ENCODE results near the gene KISS1R.

Gene KISS1R

DNA sequence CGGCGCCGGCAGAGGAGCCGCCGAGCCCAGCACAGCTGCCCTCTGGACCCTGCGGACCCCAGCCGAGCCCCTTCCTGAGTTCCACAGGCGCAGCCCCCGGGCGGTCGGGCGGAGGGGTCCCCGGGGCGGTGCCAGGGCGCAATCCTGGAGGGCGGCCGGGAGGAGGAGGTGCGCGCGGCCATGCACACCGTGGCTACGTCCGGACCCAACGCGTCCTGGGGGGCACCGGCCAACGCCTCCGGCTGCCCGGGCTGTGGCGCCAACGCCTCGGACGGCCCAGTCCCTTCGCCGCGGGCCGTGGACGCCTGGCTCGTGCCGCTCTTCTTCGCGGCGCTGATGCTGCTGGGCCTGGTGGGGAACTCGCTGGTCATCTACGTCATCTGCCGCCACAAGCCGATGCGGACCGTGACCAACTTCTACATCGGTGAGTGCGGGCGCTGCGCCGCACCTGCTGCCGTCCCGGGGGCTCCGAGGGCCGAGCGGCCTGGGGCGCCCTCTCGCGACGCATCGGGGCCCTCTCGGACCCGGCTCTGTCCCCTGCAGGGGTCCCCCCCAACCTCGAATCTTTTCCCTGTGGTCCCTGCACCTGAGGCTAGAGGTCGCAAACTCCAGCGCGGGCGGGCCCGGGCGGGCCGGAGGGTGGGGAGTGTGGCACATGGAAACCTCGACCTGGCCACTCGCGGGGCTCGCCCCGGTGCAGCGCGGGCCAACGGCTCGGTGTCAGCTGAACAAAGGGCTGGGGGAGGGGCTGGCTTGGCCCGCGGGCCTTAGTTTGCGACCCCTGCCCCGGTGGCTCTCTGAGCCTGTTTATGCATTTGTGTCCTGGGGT lies at the start of gene KISS1R:
TSS of gene KISS1R (plus strand) at position 11 of the 829 bp plus-strand sequence. CDS start at position 181, 170 bp downstream.
- H3K27me3 Mint-ChIP-seq, result peaks cover 0 to 29% of the 10 kb centered on the region in 2 donors
- DNase-seq (peak; percentile 58), ATAC-seq (replicated peaks) (peak; percentile 17 to 31)
- H3K4me1 Mint-ChIP-seq, result peaks cover 15 to 35% of the 10 kb centered on the region in 2 donors
- peak within 1 kb of the TSS; percentile 56 to 78 for H3K4me3 Mint-ChIP-seq
- H3K36me3 Mint-ChIP-seq, result no peaks in the 10 kb centered on the region
- no peaks in the 10 kb centered on the region for H3K9me3 Mint-ChIP-seq
- peak within 1 kb of the TSS; percentile 37 for H3K27ac Mint-ChIP-seq

DNA sequence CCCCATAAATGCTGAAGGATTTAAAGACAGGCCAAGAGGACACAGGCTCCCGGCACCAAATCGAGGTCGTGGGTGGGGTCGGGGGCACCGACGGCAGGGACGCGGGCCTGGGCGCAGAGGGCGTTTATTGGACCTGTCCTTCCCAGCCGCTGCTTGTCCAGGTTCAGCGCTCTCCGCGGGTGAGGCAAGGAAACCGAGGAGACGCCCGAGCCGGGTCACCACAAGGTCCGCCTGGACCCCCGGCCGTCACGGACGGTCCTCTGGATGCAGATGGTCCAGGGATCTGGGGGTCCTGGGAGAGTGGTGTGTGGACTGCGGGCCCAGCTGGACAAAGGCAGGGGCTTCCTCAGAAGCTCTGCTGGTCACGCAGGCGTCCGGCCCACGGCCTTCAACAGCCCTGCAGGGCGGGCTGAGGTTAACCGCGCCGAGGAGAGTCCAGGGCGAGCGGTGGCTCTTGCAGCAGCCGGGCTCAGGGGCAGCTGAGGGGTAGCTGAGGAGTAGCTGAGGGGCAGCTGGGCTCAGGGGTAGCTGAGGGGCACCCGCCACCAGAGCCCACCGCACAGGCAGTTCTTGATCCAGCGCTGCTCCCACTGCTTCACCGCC lies 49.2 kb upstream of the KISS1R start:
- H3K27ac Mint-ChIP-seq, result peak overlapping the region; percentile 60

DNA sequence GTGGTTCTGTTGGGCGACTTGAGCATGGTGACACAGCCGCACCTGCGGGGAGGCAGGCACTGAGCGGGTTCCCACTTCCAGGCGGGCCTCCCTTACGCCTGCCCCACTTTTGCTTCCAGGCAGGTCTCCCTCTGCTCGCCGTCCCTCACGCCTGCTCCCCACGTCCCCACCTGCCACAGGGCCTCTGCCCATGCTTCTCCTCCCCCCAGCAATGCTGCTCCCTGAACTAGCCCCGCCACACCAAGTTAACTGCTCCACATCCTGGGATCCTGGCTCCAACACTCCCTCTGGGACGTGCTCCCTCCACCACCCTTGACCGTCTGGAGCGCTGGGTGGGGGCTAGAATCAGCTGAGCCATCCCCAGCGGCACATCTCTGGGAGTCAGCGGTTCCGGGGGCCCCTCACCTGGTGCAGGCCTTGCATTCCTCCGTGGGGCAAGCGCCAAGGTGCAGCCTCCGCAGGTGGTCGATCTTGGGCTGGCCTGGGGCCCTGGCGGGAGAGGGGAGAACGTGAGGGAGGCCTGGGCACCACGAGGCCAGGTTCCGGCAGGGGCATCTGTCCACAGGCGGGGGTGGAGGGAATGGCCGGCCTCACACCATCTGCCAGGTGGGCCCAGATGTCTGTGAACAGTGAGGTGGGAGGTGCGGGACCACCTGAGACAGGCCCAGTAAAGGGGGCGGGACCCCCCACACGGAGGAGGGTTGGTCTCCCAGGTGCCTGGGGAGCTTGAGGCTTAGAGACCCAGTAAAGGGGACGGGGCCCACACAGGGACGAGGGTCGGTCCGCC lies 48.5 kb upstream of the KISS1R start:
- no peak for DNase-seq
- Mint-ChIP-seq H3K36me3 (peaks cover 40 to 41% of the 10 kb centered on the region in 2 donors), H3K9me3 (peaks cover 0 to 1% of the 10 kb centered on the region in 2 donors), H3K4me3 (no peak overlapping the region), H3K27me3 (no peaks in the 10 kb centered on the region), H3K27ac (no peak overlapping the region), H3K4me1 (peaks cover 14 to 22% of the 10 kb centered on the region in 2 donors)
- no peak for ATAC-seq (replicated peaks)

More for the DNA sequence above, 49.2 kb upstream of the KISS1R start:
- Mint-ChIP-seq H3K27me3 (peaks cover 0 to under 1% of the 10 kb centered on the region in 2 donors), H3K36me3 (peaks cover 40 to 41% of the 10 kb centered on the region in 2 donors), H3K4me3 (no peak overlapping the region), H3K4me1 (peaks cover 16 to 28% of the 10 kb centered on the region in 2 donors), H3K9me3 (peaks cover 0 to 1% of the 10 kb centered on the region in 2 donors)
- ATAC-seq (replicated peaks) (no peak), DNase-seq (no peak)

DNA sequence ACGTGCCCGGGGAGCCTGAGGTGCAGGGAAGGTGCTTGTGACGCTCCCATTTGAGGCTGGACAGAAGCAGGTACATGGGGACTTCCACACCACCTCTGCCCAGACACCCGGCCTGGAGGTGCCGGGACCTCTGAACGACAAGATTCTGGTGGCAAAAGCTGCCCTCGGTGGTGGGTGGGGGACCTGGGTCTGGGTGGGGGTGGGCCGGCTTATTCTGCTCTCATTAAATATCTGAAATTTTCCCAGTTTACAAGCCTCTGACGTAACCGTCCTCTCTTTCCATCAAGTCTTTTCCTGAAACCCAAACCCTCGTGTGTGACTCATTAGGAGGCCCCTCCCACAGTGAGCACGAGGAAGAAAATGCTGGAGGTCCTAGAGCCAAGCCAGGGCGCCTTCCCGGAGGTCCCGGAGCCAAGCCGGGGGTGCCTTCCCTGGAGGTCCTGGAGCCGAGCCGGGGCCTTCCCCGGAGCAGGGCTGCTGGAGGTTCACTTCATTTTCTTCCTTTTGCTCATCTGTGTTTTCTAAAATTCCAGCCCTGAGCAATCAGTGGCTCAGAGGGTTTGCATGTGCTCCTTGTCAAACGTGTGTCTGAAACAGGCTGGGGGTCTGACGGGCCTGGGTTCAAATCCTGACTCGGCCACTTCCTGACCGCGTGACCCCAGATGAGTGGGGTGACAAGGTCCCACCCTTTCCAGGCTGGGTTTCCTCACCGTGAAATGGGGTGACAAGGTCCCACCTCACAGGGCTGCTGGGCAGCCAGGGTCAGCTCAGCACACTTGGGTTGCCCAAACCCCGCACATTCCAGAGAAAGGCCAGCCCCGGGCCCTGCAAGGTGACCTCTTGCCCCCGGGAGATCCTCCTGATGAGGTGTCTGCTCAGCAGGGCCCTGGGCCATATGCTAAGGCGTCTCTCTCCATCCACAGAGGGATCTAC lies 47.6 kb upstream of the KISS1R start:
- Mint-ChIP-seq H3K36me3 (peaks cover 45% of the 10 kb centered on the region in 2 donors), H3K4me1 (peaks cover 10 to 16% of the 10 kb centered on the region in 2 donors), H3K27ac (peak overlapping the region; percentile 85)

DNA sequence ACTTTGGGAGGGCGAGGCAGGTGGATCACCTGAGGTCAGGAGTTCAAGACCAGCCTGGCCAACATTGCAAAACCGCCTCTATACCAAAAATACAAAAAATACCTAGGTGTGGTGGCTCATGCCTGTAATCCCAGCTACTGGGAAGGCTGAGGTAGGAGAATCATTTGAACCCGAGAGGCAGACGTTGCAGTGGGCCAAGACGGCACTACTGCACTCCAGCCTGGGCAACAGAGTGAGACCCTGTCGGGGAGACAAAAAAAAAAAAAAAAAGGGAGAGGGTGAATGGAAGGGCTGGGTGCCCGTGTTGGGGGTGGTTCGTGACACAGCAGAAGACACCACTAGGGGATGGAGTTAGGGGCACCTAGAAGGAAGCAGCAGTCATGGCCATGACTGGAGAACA lies 46.8 kb upstream of the KISS1R start:
- Mint-ChIP-seq H3K36me3 (peaks cover 45% of the 10 kb centered on the region in 2 donors), H3K4me3 (no peak overlapping the region), H3K4me1 (peaks cover 10 to 16% of the 10 kb centered on the region in 2 donors), H3K27ac (no peak overlapping the region), H3K27me3 (no peaks in the 10 kb centered on the region), H3K9me3 (peaks cover 0 to 1% of the 10 kb centered on the region in 2 donors)
- DNase-seq (no peak), ATAC-seq (replicated peaks) (no peak)

More for the DNA sequence above, 47.6 kb upstream of the KISS1R start:
- no peak for ATAC-seq (replicated peaks)
- no peaks in the 10 kb centered on the region for H3K27me3 Mint-ChIP-seq
- no peak overlapping the region for H3K4me3 Mint-ChIP-seq
- DNase-seq, result no peak
- peaks cover 0 to 1% of the 10 kb centered on the region in 2 donors for H3K9me3 Mint-ChIP-seq

GRCh38 chr19:870963-871401 lies 46.2 kb upstream of the KISS1R start:
- H3K27me3 Mint-ChIP-seq, result no peaks in the 10 kb centered on the region
- H3K4me3 Mint-ChIP-seq, result no peak overlapping the region
- no peak for DNase-seq
- H3K27ac Mint-ChIP-seq, result no peak overlapping the region
- ATAC-seq (replicated peaks), result no peak
- H3K4me1 Mint-ChIP-seq, result peaks cover 10 to 16% of the 10 kb centered on the region in 2 donors
- peaks cover 46 to 49% of the 10 kb centered on the region in 2 donors for H3K36me3 Mint-ChIP-seq
- H3K9me3 Mint-ChIP-seq, result peaks cover 0 to 1% of the 10 kb centered on the region in 2 donors

GRCh38 chr19:871446-872265 lies 45.5 kb upstream of the KISS1R start:
- H3K9me3 Mint-ChIP-seq, result peaks cover 0 to 1% of the 10 kb centered on the region in 2 donors
- peak overlapping the region; percentile 47 for H3K27ac Mint-ChIP-seq
- DNase-seq, result no peak
- H3K27me3 Mint-ChIP-seq, result no peaks in the 10 kb centered on the region
- no peak for ATAC-seq (replicated peaks)
- H3K36me3 Mint-ChIP-seq, result peaks cover 52% of the 10 kb centered on the region in 2 donors
- H3K4me1 Mint-ChIP-seq, result peaks cover 10 to 16% of the 10 kb centered on the region in 2 donors
- peak overlapping the region in 1 of 2 donors; percentile 71 for H3K4me3 Mint-ChIP-seq

DNA sequence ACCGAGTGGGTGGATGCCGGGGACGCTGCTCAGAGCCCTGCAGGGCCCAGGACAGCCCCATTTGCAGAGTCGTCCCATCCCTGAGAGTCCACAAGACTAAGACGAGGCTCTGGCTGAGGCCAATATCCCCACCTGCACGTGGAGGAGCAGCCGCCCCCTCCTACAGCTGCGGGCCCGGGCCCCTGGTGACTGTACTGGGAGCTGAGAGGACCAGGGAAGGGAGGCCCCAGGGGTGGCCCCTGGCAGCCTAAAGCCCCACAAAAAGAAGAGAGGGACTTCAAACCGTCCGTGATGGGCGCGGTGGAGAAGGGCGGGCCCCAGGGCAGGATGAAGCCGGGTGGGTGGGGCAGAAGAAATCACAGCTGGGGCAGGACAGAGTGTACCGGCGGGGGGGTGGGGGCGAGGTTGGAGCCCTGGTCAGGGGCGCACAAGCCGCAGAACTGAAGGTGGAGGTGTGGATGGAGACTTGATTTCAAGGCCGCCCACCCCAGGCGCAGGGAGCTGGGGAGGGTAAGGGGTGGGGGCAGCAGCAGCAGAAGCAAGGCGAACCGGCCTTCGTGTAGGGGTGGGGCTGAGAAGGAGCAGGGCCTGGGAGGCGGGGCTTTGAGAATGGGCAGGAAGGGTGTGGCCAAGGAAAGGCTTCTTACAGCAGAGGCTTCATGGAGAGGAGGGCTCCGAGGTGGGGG lies 44.7 kb upstream of the KISS1R start:
- Mint-ChIP-seq H3K36me3 (peaks cover 48 to 49% of the 10 kb centered on the region in 2 donors), H3K4me1 (peaks cover 10 to 13% of the 10 kb centered on the region in 2 donors), H3K4me3 (peak overlapping the region in 1 of 2 donors; percentile 71), H3K27ac (peak overlapping the region; percentile 69), H3K9me3 (peaks cover 0 to 1% of the 10 kb centered on the region in 2 donors), H3K27me3 (no peaks in the 10 kb centered on the region)
- DNase-seq (peak; percentile 55), ATAC-seq (replicated peaks) (peak; percentile 83 to 86)

DNA sequence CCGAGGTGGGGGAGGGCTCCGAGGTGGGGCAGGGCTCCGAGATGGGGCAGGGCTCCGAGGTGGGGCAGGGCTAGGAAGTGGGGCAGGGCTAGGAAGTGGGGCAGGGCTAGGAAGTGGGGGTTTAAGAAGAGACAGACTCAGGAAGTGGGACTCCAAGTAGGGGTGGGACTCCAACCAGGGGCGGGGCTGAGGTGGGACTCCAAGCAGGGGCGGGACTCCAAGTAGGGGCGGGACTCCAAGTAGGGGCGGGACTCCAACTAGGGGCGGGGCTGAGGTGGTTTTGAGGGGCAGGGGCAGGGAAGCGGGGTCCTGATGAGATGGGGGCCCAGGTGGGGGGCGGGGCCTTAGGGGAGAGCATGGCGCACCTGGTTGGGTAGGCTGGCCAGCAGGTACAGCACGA lies 44.0 kb upstream of the KISS1R start:
- Mint-ChIP-seq H3K4me1 (peaks cover 10 to 12% of the 10 kb centered on the region in 2 donors), H3K9me3 (peaks cover 0 to 1% of the 10 kb centered on the region in 2 donors), H3K27ac (no peak overlapping the region), H3K27me3 (no peaks in the 10 kb centered on the region), H3K36me3 (peaks cover 43 to 45% of the 10 kb centered on the region in 2 donors), H3K4me3 (peak overlapping the region in 1 of 2 donors; percentile 56)
- DNase-seq (no peak), ATAC-seq (replicated peaks) (peak; percentile 81 to 85)

DNA sequence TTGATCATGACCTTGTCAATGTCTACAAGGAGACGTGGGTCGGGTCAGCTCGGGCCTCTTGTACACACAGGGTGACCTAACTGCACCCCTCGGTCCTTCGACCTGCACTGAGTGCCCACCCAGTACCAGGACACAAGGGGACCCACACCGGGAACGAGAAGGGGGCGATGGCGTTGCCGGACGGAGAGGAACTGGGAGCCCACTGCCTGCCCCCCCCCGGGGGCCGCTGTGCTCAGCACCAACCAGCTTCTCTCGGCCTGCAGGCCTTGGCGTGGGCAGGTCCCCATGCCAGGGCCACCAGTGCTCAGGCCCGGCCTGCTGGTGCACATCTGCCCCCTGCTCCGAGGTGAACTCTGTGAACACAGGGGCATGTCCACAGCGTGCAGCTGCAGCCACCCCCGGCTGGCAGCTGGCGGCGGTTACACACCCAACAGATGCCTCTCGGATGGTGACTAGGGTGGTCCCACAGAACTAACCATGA lies 43.5 kb upstream of the KISS1R start:
- Mint-ChIP-seq H3K27me3 (no peaks in the 10 kb centered on the region), H3K9me3 (peaks cover 0 to 1% of the 10 kb centered on the region in 2 donors), H3K4me3 (no peak overlapping the region), H3K27ac (no peak overlapping the region), H3K4me1 (peaks cover 10 to 12% of the 10 kb centered on the region in 2 donors), H3K36me3 (peaks cover 39 to 42% of the 10 kb centered on the region in 2 donors)
- ATAC-seq (replicated peaks) (no peak), DNase-seq (no peak)

- Mint-ChIP-seq H3K27ac (peak overlapping the region; percentile 59), H3K36me3 (peaks cover 32 to 41% of the 10 kb centered on the region in 2 donors), H3K27me3 (no peaks in the 10 kb centered on the region), H3K9me3 (peaks cover 0 to 1% of the 10 kb centered on the region in 2 donors), H3K4me1 (peaks cover 12 to 17% of the 10 kb centered on the region in 2 donors), H3K4me3 (no peak overlapping the region)
- ATAC-seq (replicated peaks) (no peak), DNase-seq (no peak)
Observed at GRCh38 chr19:875265-875879, 41.8 kb upstream of the KISS1R start.

All from stimulated activated naive B cell treated with anti-CD40 and anti-IgM and Interleukin-4, amounts not matched to agents 10 μg/mL and 1 μg/mL and 100 μg/mL, for 72 hours (primary cell).